Mucosa of descending colon (tissue), 3 donors: Measurements from ENCODE around the gene INPP5A. TPM values are rescaled to one million over a fixed set of nuclear protein-coding genes. Genes with fewer than 3 reads are reported as not detected.
"Not testable (repeated sequence)": the region's sequence is repeated elsewhere in the genome, so short reads cannot be mapped to it uniquely, and the experiment has no call there.

Source experiments
- ATAC-seq: fragments of 200-7000 bp; cut with Tn5 transposase; one replicate; pipeline ENCODE4 v1.9.1; 2020; ENCODE audit warnings: mild to moderate bottlenecking, moderate library complexity
- DNase-seq, 3 donors: peaks; one replicate each; pipeline ENCODE4 v3.0.0-alpha.2; 2020
- H3K36me3 ChIP-seq: fragments of 200-600 bp; one replicate; pipeline ENCODE4 v1.8.0; 2021; ENCODE audit warnings: low read depth, mild to moderate bottlenecking
- H3K4me1 ChIP-seq: fragments of 200-600 bp; one replicate; pipeline ENCODE4 v1.8.0; 2021; ENCODE audit warnings: low read depth, mild to moderate bottlenecking
- H3K4me3 ChIP-seq: fragments of 200-600 bp; one replicate; pipeline ENCODE4 v1.8.0; 2021; ENCODE audit warnings: mild to moderate bottlenecking
- H3K9me3 ChIP-seq: fragments of 200-600 bp; one replicate; pipeline ENCODE4 v1.8.0; 2021; ENCODE audit warnings: mild to moderate bottlenecking
- intact Hi-C, 2 donors: fragments of 100-400 bp; cut with DNase I in 1 of 2; cut with micrococcal nuclease in 1 of 2; formaldehyde crosslinking; loops; one replicate each; pipeline versions ENCODE4 v1.11.0 to v1.11.1; 2022; cut with DNase I, micrococcal nuclease
- total RNA-seq, 3 donors: library from RNA; stranded (reverse); fragmentation: NEBNext Ultra II Directional in 2 of 3; extraction: Animal tissue kit (Norgen Biotek cat#: 25700) in 2 of 3; gene quantifications; one replicate each; pipeline versions ENCODE4 v1.2.1 to v1.2.4, GENCODE V29; 2021 to 2023
- TF ChIP-seq, protein P1 (sequence below): fragments of 200-600 bp; IDR thresholded peaks from one replicate; pipeline ENCODE4 v1.8.0; 2022; ENCODE audit warnings: antibody characterized with exemption, mild to moderate bottlenecking
- donor health status: DM: no; HTN: no; CAD: no; lungs with moderate emphysema.
- donor health status: DM: no; HTN: no; CAD: no.
- donor health status: DM: no; HTN: yes; CAD: no.

The INPP5A gene
- total RNA-seq, 3 donors from 2014 or later = 31.7 to 92.8 (median 32.0) TPM

DNA sequence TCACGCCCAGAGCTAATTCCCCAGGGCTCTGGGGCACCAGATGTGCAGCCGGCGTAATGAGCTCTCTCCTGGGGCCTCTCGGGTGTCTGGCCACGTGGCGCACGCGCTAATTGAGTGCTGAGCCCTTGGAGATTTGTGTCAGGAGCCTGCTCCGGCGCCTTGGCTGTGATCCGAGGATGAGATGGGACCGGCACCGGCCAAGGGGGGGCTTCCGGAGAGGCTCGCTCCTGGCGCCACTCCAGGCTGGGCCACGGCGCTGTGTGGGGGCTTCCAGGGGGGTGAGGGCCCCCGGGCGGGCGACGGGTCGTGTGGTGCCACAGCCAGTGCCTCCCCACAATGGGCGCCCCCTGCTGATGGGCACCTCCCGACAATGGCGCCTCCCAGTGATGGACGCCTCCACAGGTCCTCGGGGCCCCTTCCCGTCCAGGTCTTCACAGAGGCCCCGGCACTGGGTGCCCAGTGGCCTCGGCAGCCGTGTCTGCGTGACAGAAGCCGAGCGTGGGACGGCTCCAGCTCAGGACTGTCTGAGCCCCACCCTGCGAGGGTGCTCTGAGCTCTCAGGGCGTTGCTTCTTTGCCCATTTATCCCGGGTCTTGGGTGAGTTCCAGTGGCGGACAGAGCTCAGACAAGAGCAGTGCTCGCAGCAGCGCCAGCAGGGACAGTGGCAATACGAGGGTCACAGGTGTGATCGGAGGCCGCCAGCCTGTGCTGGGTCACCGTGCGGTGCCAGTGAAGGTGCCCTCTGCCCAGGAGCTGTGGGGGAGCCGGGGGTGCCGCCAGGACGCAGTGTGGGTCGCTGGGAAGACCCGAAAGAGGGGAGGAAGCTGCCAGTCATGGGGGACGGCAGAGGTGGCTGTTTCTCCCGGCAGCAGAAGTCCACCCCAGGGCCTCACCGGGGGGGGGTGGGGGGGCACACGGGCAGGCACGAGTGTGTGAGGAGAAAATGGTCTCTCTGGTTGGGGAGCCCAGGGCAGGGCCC is 256.6 kb downstream of the INPP5A start:
- TF ChIP-seq, protein P1, sequence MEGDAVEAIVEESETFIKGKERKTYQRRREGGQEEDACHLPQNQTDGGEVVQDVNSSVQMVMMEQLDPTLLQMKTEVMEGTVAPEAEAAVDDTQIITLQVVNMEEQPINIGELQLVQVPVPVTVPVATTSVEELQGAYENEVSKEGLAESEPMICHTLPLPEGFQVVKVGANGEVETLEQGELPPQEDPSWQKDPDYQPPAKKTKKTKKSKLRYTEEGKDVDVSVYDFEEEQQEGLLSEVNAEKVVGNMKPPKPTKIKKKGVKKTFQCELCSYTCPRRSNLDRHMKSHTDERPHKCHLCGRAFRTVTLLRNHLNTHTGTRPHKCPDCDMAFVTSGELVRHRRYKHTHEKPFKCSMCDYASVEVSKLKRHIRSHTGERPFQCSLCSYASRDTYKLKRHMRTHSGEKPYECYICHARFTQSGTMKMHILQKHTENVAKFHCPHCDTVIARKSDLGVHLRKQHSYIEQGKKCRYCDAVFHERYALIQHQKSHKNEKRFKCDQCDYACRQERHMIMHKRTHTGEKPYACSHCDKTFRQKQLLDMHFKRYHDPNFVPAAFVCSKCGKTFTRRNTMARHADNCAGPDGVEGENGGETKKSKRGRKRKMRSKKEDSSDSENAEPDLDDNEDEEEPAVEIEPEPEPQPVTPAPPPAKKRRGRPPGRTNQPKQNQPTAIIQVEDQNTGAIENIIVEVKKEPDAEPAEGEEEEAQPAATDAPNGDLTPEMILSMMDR = no peak
- no peak overlapping the region for H3K4me3 ChIP-seq
- DNase-seq (no peak), ATAC-seq (peak; percentile 26)
- intact Hi-C loops = no loop called here
- H3K36me3 ChIP-seq = no peaks in the 10 kb centered on the region
- H3K4me1 ChIP-seq = no peaks in the 10 kb centered on the region
- no peaks in the 10 kb centered on the region for H3K9me3 ChIP-seq

DNA sequence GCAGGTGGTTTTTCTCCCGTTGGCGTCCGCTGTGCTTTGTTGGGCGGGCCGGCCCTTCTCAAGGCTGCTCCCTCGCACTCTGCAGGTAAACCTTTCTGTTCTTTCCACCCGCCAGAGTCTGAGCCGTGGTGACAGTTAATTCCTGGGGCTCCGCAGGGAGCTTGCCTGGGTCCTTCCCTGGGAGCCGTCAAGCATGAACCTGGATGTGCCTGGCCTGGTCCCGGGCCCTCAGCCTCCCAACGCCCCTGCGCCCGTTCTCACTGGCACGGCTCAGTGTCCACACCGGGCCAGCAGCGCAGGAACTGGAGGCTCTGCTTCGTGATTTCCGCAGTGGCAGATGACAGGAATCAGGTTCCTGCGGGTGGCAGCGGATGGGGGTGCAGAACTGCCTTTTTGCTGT is 259.3 kb downstream of the INPP5A start:
- DNase-seq (no peak), ATAC-seq (no peak)
- no peaks in the 10 kb centered on the region for H3K4me1 ChIP-seq
- intact Hi-C loops = no loop called here
- peaks cover 2% of the 10 kb centered on the region for H3K9me3 ChIP-seq
- no peak overlapping the region for H3K4me3 ChIP-seq
- TF ChIP-seq, protein P1 = no peak
- no peaks in the 10 kb centered on the region for H3K36me3 ChIP-seq

DNA sequence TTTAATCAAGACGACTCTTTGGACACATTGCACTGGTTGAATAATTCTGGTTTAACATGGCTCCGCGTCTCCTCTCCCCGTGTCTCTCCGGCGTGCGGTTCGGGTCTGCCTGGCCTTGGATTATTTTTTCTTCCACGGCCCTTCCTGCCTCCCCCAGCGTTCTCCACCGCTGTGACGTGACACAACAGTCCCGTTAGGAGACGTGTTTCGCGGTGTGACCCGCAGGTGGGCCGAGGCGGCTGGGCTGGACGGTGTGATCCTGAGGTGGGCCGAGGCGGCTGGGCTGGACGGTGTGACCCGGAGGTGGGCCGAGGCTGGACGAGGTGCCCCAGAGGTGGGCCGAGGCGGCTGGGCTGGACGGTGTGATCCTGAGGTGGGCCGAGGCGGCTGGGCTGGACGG is 260.4 kb downstream of the INPP5A start:
- not testable (repeated sequence) for H3K4me1 ChIP-seq, ATAC-seq, H3K36me3 ChIP-seq

DNA sequence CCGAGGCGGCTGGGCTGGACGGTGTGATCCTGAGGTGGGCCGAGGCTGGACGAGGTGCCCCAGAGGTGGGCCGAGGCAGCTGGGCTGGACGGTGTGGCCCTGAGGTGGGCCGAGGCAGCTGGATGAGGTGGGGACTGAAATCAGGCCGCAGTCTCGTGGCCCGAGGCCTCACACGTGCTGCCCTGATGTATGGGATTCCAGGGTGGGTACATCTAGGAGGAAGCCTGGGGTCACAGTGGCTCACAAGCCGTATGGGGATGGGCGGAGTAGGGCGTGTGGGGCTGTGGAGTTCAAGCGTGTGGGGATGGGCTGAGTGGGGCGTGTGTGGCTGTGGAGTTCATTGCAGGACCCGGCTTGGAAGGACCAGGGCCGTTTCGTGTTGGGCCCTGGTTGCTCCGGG is 260.8 kb downstream of the INPP5A start:
- Histone ChIP-seq H3K9me3 (peaks cover 5% of the 10 kb centered on the region), H3K4me1 (no peaks in the 10 kb centered on the region), H3K4me3 (no peak overlapping the region), H3K36me3 (no peaks in the 10 kb centered on the region)
- no peak for ATAC-seq
- TF ChIP-seq, protein P1 = no peak
- intact Hi-C loops = no loop called here
- no peak for DNase-seq

More for the DNA sequence above, 260.4 kb downstream of the INPP5A start:
- H3K4me3 ChIP-seq, intact Hi-C loops, DNase-seq, H3K9me3 ChIP-seq: not testable (repeated sequence)

DNA sequence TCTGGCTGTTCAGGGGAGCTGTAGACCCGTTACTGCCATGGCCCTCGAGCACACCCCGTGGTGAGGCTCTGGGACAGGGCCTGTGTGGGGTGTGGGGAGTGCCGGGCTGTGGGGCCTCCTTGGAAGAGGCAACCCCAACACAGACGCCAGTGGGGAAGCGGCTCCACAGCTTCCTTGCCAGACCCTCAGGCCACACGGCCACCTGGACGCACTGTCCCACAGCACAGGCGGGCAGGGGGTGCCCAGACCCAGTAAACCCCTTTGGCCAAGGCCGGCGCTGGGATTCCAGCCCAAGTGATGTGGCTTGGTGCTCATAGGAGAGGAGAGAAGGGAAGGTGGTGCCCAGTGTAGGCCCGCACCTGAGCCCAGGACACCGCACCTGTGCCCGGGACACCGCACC is 261.3 kb downstream of the INPP5A start:
- Histone ChIP-seq H3K36me3 (no peaks in the 10 kb centered on the region), H3K9me3 (peaks cover 5% of the 10 kb centered on the region), H3K4me3 (no peak overlapping the region), H3K4me1 (no peaks in the 10 kb centered on the region)
- DNase-seq (no peak), ATAC-seq (no peak)
- intact Hi-C loops = no loop called here
- TF ChIP-seq, protein P1 = no peak

DNA sequence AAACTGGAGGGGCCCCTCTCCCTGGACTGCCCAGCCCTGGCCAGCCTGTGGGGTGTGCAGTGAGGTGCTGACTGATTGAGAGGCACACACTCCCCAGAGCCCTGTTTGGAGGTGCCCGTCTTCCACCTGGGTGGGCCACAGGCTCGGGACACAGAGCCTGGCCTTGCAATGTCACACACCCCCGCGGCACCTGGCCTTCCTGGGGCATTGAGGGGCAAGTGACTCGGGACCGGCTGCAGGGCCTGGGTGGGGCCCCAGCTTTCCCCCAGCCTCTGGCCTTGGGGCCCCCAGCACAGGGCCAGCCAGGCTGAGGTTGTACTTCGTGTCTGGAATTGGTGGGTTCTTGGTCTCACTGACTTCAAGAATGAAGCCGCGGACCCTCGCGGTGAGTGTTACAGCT is 262.3 kb downstream of the INPP5A start:
- Histone ChIP-seq H3K4me3 (no peak overlapping the region), H3K9me3 (peaks cover 5% of the 10 kb centered on the region), H3K36me3 (no peaks in the 10 kb centered on the region), H3K4me1 (no peaks in the 10 kb centered on the region)
- ATAC-seq (no peak), DNase-seq (no peak)
- TF ChIP-seq, protein P1 = no peak
- intact Hi-C loops = no loop called here
